Common myeloid progenitor, CD34-positive (primary cell): Measurements from ENCODE around the gene ANKRD42.

Source experiments
- CTCF ChIA-PET: fragments of 350-600 bp; sonication (Branson Sonifier 250); formaldehyde crosslinking; loops from one replicate; lab custom pipeline; 2021; ENCODE audit warnings: antibody characterized with exemption; lab: Charles Lee
- POLR2A ChIA-PET: fragments of 350-600 bp; sonication (Branson Sonifier 250); formaldehyde crosslinking; loops from one replicate; lab custom pipeline; 2021; ENCODE audit warnings: antibody characterized with exemption; lab: Charles Lee
- DNase-seq, 3 donors: peaks; one replicate each; pipeline versions ENCODE4 v3.0.0 to v3.0.0-alpha.2; 2013
- H3K27ac ChIP-seq, 2 experiments: 1 replicate in 1 of 2; 2 replicates in 1 of 2; pipeline ENCODE4 v1.7.0; 2013; ENCODE audit warnings: inconsistent platforms in 2 of 2, low read length in 2 of 2, mild to moderate bottlenecking in 2 of 2, low read depth in 1 of 2, moderate library complexity in 1 of 2; ENCODE audit not compliant: severe bottlenecking in 2 of 2, insufficient read depth in 1 of 2, poor library complexity in 1 of 2
- H3K27me3 ChIP-seq, 5 experiments: replicated peaks in 2 of 5; 1 replicate in 3 of 5; 2 replicates in 2 of 5; pipeline versions ENCODE4 v1.6.1 to v1.7.0; 2013; ENCODE audit warnings: low read length in 4 of 5, mild to moderate bottlenecking in 2 of 5, moderate library complexity in 2 of 5, inconsistent platforms in 1 of 5; ENCODE audit not compliant: insufficient read depth in 5 of 5, control insufficient read depth in 4 of 5
- H3K36me3 ChIP-seq, 4 experiments: 1 replicate in 2 of 4; 2 replicates in 2 of 4; pipeline versions ENCODE4 v1.6.1 to v1.7.0; 2013; ENCODE audit warnings: low read length in 3 of 4, control low read depth in 1 of 4, mild to moderate bottlenecking in 1 of 4; ENCODE audit not compliant: control insufficient read depth in 4 of 4, insufficient read depth in 4 of 4
- H3K4me1 ChIP-seq, 4 experiments: 1 replicate in 3 of 4; 2 replicates in 1 of 4; pipeline versions ENCODE4 v1.6.1 to v1.7.1; 2013; ENCODE audit warnings: low read length in 3 of 4, mild to moderate bottlenecking in 3 of 4, control low read depth in 1 of 4, inconsistent platforms in 1 of 4, moderate library complexity in 1 of 4; ENCODE audit not compliant: control insufficient read depth in 4 of 4, insufficient read depth in 4 of 4; ENCODE audit errors: control extremely low read depth in 1 of 4
- H3K4me3 ChIP-seq, 7 experiments: 1 replicate in 4 of 7; 2 replicates in 3 of 7; pipeline versions ENCODE4 v1.5.1 to v1.7.0; 2013; ENCODE audit warnings: mild to moderate bottlenecking in 7 of 7, low read length in 6 of 7, moderate library complexity in 6 of 7, inconsistent platforms in 2 of 7, low read depth in 2 of 7, control low read depth in 1 of 7; ENCODE audit not compliant: insufficient read depth in 4 of 7, control insufficient read depth in 1 of 7; ENCODE audit errors: extremely low read depth in 1 of 7
- H3K9me3 ChIP-seq, 5 experiments: 1 replicate in 4 of 5; 2 replicates in 1 of 5; pipeline versions ENCODE4 v1.6.1 to v1.7.1; 2013; ENCODE audit warnings: low read length in 4 of 5, mild to moderate bottlenecking in 2 of 5, inconsistent platforms in 1 of 5, low read depth in 1 of 5, moderate library complexity in 1 of 5; ENCODE audit not compliant: control insufficient read depth in 4 of 5, insufficient read depth in 2 of 5; ENCODE audit errors: control extremely low read depth in 1 of 5
- WGBS: methylation state at CpG from one replicate; pipeline ENCODE4 v1.1.5; 2013; ENCODE audit not compliant: insufficient coverage; 5-methylcytosine and 5-hydroxymethylcytosine counted together

The ANKRD42 gene

DNA sequence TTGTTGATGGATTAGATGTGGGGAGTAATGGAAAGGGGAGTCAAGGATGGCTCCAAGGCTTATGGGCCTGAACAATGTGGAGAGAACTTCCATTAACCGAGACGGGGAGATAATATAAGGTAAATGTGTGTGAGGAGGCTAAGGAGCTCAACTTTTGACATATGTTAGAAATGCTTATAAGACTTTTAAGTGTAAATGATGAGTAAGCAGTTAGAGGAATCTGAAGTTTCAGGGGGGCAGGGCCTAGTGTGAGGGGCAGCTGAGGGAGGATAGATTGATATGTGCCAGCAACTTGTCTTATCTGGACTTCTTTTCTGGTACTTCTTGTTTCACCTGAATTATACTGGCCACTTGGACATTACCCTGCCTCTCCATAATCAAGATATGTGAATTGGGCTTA is 29.9 kb downstream of the ANKRD42 start:
- 100% methylated on average over 2 of the region's 2 CpGs for WGBS
- CTCF ChIA-PET, result no interaction called here
- DNase-seq, result no peak

DNA sequence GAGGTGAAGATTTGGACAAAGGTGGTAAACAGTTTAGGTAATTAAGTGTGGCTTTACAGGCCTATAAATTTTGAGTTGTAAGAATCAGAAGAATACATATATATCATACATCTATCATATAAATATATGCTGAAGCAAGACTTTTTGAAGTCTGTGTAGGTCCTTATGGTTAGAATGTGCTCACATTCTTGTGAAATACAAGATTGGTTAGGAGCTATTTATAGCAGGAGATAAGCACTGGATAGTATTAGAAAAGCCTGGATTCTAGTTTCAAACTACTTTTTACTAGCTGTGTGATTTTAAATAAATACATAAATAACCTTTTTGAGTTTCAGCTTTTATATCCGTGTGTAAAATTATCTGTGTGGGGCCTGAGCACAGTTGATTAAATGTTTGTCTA is 42.3 kb downstream of the ANKRD42 start:
- WGBS, result no CpG with 5 or more reads among the region's 1 CpG
- H3K27ac ChIP-seq, result no peak overlapping the region
- CTCF ChIA-PET, result interaction anchor here (1.1 to 1.3 kb wide), 2 partner anchors 15 to 19 kb away, joined by 3 read pairs; no protein-coding TSS in a partner anchor
- no peak for DNase-seq
- H3K4me1 ChIP-seq, result no peaks in the 10 kb centered on the region
- no peaks in the 10 kb centered on the region for H3K36me3 ChIP-seq
- POLR2A ChIA-PET, result no interaction called here
- H3K4me3 ChIP-seq, result no peak overlapping the region
- H3K9me3 ChIP-seq, result no peaks in the 10 kb centered on the region
- H3K27me3 ChIP-seq, result no peaks in the 10 kb centered on the region

More for the DNA sequence above, 29.9 kb downstream of the ANKRD42 start:
- H3K27ac ChIP-seq, result no peak overlapping the region
- no peaks in the 10 kb centered on the region for H3K36me3 ChIP-seq
- H3K4me3 ChIP-seq, result no peak overlapping the region
- no peaks in the 10 kb centered on the region for H3K4me1 ChIP-seq
- POLR2A ChIA-PET, result no interaction called here
- H3K9me3 ChIP-seq, result no peaks in the 10 kb centered on the region
- H3K27me3 ChIP-seq, result no peaks in the 10 kb centered on the region

DNA sequence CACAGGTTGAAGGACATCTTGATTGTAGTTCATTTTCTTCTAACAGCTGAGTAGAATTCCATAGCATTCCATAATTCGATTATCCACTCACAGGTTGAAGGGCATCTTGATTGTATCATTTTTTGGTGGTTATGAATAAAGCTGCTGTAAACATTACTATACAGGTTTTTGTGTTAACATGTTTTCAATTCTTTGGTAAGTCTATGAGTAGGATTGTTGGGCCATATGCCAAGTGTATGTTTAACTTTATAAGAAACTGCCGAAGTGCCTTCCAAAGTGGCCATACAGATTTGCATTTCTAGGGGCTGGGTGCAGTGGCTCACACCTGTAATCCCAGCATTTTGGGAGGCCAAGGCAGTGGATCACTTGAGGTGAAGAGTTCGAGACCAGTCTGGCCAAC is 44.6 kb downstream of the ANKRD42 start:
- POLR2A ChIA-PET, result no interaction called here
- H3K27ac ChIP-seq, result no peak overlapping the region
- no peaks in the 10 kb centered on the region for H3K9me3 ChIP-seq
- no peaks in the 10 kb centered on the region for H3K4me1 ChIP-seq
- WGBS, result 78% methylated on average over 2 of the region's 3 CpGs
- DNase-seq, result no peak
- no peak overlapping the region for H3K4me3 ChIP-seq
- H3K36me3 ChIP-seq, result no peaks in the 10 kb centered on the region
- CTCF ChIA-PET, result interaction anchor here (0.5 to 1.8 kb wide), 4 partner anchors 10 to 371 kb away, joined by 4 to 6 read pairs (median 4); no protein-coding TSS in a partner anchor
- H3K27me3 ChIP-seq, result no peaks in the 10 kb centered on the region

DNA sequence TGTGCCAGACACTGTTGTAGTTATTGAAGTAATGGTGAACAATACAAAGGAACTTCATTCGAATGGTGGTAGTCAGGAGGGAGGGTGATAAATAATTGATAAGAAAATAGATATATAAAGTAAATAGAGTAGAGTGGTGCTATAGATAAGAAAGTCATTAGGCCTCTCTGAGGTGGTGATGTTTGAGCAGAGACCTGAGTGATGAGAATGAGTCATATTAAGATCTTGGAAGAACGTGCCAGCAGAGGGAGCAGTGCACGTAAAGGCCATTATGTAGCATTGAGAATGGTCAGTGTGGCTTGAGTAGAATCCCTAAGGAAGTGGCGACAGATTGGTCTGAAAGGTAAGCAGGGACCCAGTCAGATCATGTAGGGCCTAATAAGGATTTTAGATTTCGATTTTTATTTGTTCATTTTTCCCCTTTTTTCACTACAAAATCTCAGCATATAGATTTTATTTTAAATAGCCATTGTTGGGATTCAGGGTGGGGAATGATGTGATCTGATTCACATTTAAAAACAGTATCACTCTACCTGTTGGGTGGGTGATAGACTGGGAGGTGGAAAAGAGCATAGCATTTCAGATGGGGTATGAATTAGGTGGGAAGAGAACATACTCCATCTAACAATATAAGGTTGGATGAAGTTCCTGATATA is 47.9 kb downstream of the ANKRD42 start:
- H3K4me1 ChIP-seq, result no peaks in the 10 kb centered on the region
- H3K27ac ChIP-seq, result no peak overlapping the region
- no peaks in the 10 kb centered on the region for H3K36me3 ChIP-seq
- H3K27me3 ChIP-seq, result no peaks in the 10 kb centered on the region
- no peak overlapping the region for H3K4me3 ChIP-seq
- no peaks in the 10 kb centered on the region for H3K9me3 ChIP-seq
- CTCF ChIA-PET, result no interaction called here
- POLR2A ChIA-PET, result no interaction called here
- peak; percentile 25 to 50 (median 47) for DNase-seq
- 63% methylated on average over 4 of the region's 5 CpGs for WGBS

DNA sequence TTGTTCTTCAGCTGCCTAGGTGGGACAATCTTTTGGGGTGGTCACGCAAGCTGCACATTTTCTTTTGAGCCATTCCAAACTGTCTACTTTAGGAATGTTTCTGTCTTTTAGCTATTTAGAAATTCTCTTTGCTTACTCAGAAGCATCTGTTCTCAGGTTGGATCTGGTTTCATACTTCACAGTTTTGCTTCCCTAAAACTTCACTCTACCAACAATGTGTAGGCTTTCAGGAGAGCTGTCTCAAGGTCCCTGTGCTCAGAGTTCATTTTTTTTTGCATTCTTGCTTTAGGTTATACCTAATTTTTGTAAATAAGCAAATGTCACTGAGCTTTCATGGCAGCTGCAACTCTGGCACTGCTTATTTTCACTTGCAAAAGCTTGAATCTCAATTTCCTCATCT is 55.9 kb downstream of the ANKRD42 start:
- H3K36me3 ChIP-seq, result no peaks in the 10 kb centered on the region
- POLR2A ChIA-PET, result interaction anchor here (0.6 kb wide), 1 partner anchor 189 kb away, joined by 3 read pairs; no protein-coding TSS in a partner anchor
- no peaks in the 10 kb centered on the region for H3K9me3 ChIP-seq
- CTCF ChIA-PET, result interaction anchor here (0.7 to 2.7 kb wide), 21 partner anchors 9 to 570 kb away, joined by 3 to 14 read pairs (median 4); partner anchors contain the start of genes ANKRD42 and PRCP
- DNase-seq, result no peak
- no peaks in the 10 kb centered on the region for H3K4me1 ChIP-seq
- H3K27me3 ChIP-seq, result no peaks in the 10 kb centered on the region
- H3K4me3 ChIP-seq, result no peak overlapping the region
- no CpG with 5 or more reads among the region's 1 CpG for WGBS
- no peak overlapping the region for H3K27ac ChIP-seq

DNA sequence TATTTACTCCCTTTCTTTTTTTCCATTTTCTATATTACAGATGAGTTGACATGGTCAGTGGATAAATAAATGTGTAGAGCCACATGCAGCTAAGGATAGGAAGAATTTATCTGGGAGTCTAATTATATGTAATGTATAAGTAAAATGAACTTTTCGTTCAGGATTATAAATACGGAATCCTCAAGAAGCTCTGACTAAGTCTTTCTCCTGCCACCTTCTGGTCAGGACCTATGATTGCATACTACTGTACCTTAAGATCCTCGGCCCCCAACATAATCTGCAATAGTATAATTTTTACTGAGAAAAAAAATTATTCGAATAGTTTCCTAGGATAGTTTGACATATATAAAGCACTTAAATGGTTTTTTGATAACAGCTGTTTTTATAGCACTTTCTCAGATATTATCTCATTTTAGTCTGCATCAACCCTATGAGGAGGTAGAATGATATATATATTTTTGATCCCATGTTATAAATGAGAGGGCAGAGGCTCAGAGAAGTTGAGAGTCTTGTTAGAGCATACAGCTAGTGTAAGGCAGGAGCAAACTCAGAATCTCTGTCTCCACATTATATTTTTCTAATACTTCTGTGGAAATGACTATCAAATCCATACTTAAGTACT is 56.6 kb downstream of the ANKRD42 start:
- WGBS, result no CpG with 5 or more reads among the region's 4 CpGs
- H3K4me3 ChIP-seq, result no peak overlapping the region
- DNase-seq, result peak; percentile 45 to 72 (median 69)
- H3K9me3 ChIP-seq, result no peaks in the 10 kb centered on the region
- H3K27me3 ChIP-seq, result no peaks in the 10 kb centered on the region
- POLR2A ChIA-PET, result no interaction called here
- H3K4me1 ChIP-seq, result no peaks in the 10 kb centered on the region
- CTCF ChIA-PET, result interaction anchor here (0.7 to 2.7 kb wide), 27 partner anchors 8 to 570 kb away, joined by 3 to 14 read pairs (median 4); partner anchors contain the start of genes ANKRD42 and PRCP
- H3K36me3 ChIP-seq, result no peaks in the 10 kb centered on the region
- H3K27ac ChIP-seq, result no peak overlapping the region

DNA sequence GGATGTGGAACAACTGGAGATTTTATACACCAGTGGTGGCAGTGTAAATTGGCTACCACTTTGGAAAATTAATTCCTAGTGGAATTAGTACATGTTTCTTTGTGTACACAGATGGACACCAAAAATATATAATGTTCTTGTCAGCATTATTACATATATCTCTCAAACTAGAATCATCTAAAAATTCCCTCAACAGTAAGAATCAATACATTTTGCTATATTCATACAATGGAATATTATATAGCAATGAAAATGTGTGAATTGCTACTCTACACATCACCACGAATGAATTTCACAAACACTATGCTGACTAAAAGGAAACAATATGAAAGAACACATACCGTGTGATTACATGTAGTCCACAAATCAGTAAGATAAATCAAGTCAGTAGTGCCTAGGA is 58.8 kb downstream of the ANKRD42 start:
- ChIA-PET CTCF (interaction anchor here (0.8 to 1.0 kb wide), 3 partner anchors 9 to 46 kb away, joined by 3 to 4 read pairs (median 3); no protein-coding TSS in a partner anchor), POLR2A (no interaction called here)
- Histone ChIP-seq H3K27me3 (no peaks in the 10 kb centered on the region), H3K4me1 (no peaks in the 10 kb centered on the region), H3K27ac (no peak overlapping the region), H3K36me3 (peaks cover 0 to 2% (median 0%) of the 10 kb centered on the region in 4 experiments), H3K9me3 (no peaks in the 10 kb centered on the region), H3K4me3 (no peak overlapping the region)
- DNase-seq, result no peak
- WGBS, result 100% methylated on average over 1 of the region's 2 CpGs
